ENCODE results near the gene EHD1. TPM values are rescaled to one million over a fixed set of nuclear protein-coding genes. Genes with fewer than 3 reads are reported as not detected.

The EHD1 gene
- polyA plus RNA-seq, 1 donor (not counting 4 experiments of a cell fraction or from before 2014, with no cell fraction given) = 73.9 TPM

- no peak for DNase-seq (ENCODE audit: low read depth, low spot score)
- H3K27ac ChIP-seq (ENCODE audit: control insufficient read depth, insufficient read depth, low read length) = no peak overlapping the region
- H3K4me2 ChIP-seq (ENCODE audit: control insufficient read depth, extremely low read depth, insufficient read depth, low read depth, low read length) = no peak overlapping the region
- no peak overlapping the region for H2AFZ ChIP-seq (ENCODE audit: control insufficient read depth, low read length)
- H4K20me1 ChIP-seq (ENCODE audit: control insufficient read depth, extremely low read depth, insufficient read depth, low read length) = no peaks in the 10 kb centered on the region
- FAIRE-seq = no peak
- no peak overlapping the region for H3K4me3 ChIP-seq (ENCODE audit: control insufficient read depth in 2 of 3, extremely low read depth in 1 of 3, insufficient read depth in 2 of 3, low read depth in 1 of 3, low read length in 3 of 3)
- no peak overlapping the region for H3K9ac ChIP-seq (ENCODE audit: control insufficient read depth, extremely low read depth, insufficient read depth, low read length)
- H3K4me1 ChIP-seq (ENCODE audit: control insufficient read depth, extremely low read depth, insufficient read depth, low read length) = peaks cover 17% of the 10 kb centered on the region
- H3K27me3 ChIP-seq (ENCODE audit: control insufficient read depth, extremely low read depth, insufficient read depth, low read length) = no peaks in the 10 kb centered on the region
- dilution Hi-C loops (cut with MboI; ENCODE audit: extremely low pct_ligation_motif_present, low sequenced_read_pairs) = no loop called here
- peaks cover 2% of the 10 kb centered on the region for H3K9me1 ChIP-seq (ENCODE audit: control insufficient read depth, extremely low read depth, insufficient read depth, low read length)
- no peak for TF ChIP-seq CTCF (optimal IDR thresholded peaks at IDR 0.05 in 1 of 3, IDR thresholded peaks at IDR 0.05 in 1 of 3, conservative IDR thresholded peaks at IDR 0.05 in 1 of 3; ENCODE audit: extremely low read depth in 1 of 3, insufficient read depth in 2 of 3, low read length in 3 of 3)
- TF ChIP-seq EZH2 (IDR thresholded peaks at IDR 0.05; ENCODE audit: low read length) = no peak
- H3K9me3 ChIP-seq (ENCODE audit: control insufficient read depth, low read depth, low read length) = no peaks in the 10 kb centered on the region
- H3K36me3 ChIP-seq (ENCODE audit: control insufficient read depth in 2 of 2, extremely low read depth in 1 of 2, insufficient read depth in 2 of 2, low read length in 2 of 2) = no peaks in the 10 kb centered on the region
- no peaks in the 10 kb centered on the region for H3K79me2 ChIP-seq (ENCODE audit: control insufficient read depth, insufficient read depth, low read length)
Measured at GRCh38 chr11:64887234-64887756, 8.9 kb upstream of the EHD1 start.

- dilution Hi-C loops (cut with MboI; ENCODE audit: extremely low pct_ligation_motif_present, low sequenced_read_pairs) = no loop called here
- Histone ChIP-seq H2AFZ (ENCODE audit: control insufficient read depth, low read length) (no peak overlapping the region), H3K79me2 (ENCODE audit: control insufficient read depth, insufficient read depth, low read length) (no peaks in the 10 kb centered on the region), H3K9ac (ENCODE audit: control insufficient read depth, extremely low read depth, insufficient read depth, low read length) (no peak overlapping the region), H3K36me3 (ENCODE audit: control insufficient read depth in 2 of 2, extremely low read depth in 1 of 2, insufficient read depth in 2 of 2, low read length in 2 of 2) (no peaks in the 10 kb centered on the region), H3K9me1 (ENCODE audit: control insufficient read depth, extremely low read depth, insufficient read depth, low read length) (peaks cover 2% of the 10 kb centered on the region), H3K9me3 (ENCODE audit: control insufficient read depth, low read depth, low read length) (no peaks in the 10 kb centered on the region), H3K4me3 (ENCODE audit: control insufficient read depth in 2 of 3, extremely low read depth in 1 of 3, insufficient read depth in 2 of 3, low read depth in 1 of 3, low read length in 3 of 3) (no peak overlapping the region), H3K27me3 (ENCODE audit: control insufficient read depth, extremely low read depth, insufficient read depth, low read length) (no peaks in the 10 kb centered on the region), H3K27ac (ENCODE audit: control insufficient read depth, insufficient read depth, low read length) (peak overlapping the region; percentile 44), H3K4me1 (ENCODE audit: control insufficient read depth, extremely low read depth, insufficient read depth, low read length) (peaks cover 27% of the 10 kb centered on the region), H4K20me1 (ENCODE audit: control insufficient read depth, extremely low read depth, insufficient read depth, low read length) (no peaks in the 10 kb centered on the region), H3K4me2 (ENCODE audit: control insufficient read depth, extremely low read depth, insufficient read depth, low read depth, low read length) (no peak overlapping the region)
- no peak for DNase-seq (ENCODE audit: low read depth, low spot score)
- no peak for TF ChIP-seq CTCF (optimal IDR thresholded peaks at IDR 0.05 in 1 of 3, IDR thresholded peaks at IDR 0.05 in 1 of 3, conservative IDR thresholded peaks at IDR 0.05 in 1 of 3; ENCODE audit: extremely low read depth in 1 of 3, insufficient read depth in 2 of 3, low read length in 3 of 3)
- no peak for TF ChIP-seq EZH2 (IDR thresholded peaks at IDR 0.05; ENCODE audit: low read length)
- no peak for FAIRE-seq
Measured at GRCh38 chr11:64885367-64886286, 7.2 kb upstream of the EHD1 start.
